NCI-H1694 (cell line): ENCODE measurements around the gene TCERG1L.
"Not testable (repeated sequence)": the region's sequence is repeated elsewhere in the genome, so short reads cannot be mapped to it uniquely, and the experiment has no call there.

ENCODE experiments used
- DNase-seq: peaks from one replicate; lab custom pipeline; 2025; lab: John Stamatoyannopoulos, UW

TCERG1L gene

DNA sequence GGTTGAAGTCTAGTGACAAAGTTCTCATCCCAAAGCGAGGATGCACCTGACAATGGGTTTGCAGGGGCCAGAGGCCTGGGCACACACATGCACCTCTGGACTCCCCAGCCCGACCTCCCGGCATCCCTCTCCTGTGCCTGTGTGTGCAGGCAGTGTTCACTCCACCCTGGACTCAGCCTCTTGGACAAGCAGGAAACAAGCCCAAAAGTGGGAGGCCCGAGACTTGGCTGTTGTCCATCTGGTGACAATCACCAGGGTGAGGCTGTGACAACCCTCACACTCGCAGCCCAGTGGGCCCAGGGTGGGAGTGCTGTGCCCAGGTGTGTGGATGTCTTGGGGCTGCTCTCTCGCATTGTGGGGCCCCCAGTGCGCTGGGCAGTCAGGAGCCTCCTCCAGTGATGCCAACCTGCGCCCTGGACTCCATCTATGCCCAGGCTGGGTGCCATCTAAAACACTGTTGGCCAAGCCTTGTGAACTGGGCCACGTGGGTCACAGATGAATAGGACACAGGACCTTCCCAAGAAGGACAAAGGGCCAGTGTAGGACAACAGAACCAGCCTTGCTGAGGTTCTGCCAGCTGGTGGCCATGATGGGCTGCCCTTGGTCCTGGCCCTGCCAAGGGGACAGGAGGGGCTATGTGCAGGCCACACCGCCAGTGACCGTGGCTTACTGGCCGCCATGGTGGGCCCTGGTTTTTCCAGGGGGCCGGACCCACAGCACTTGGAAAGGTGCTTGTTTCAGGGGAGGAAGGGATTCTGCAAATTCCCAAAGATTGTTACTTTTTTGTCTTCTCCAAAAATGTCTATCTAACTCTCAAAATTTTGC lies 144.3 kb downstream of the TCERG1L start:
- no peak for DNase-seq

DNA sequence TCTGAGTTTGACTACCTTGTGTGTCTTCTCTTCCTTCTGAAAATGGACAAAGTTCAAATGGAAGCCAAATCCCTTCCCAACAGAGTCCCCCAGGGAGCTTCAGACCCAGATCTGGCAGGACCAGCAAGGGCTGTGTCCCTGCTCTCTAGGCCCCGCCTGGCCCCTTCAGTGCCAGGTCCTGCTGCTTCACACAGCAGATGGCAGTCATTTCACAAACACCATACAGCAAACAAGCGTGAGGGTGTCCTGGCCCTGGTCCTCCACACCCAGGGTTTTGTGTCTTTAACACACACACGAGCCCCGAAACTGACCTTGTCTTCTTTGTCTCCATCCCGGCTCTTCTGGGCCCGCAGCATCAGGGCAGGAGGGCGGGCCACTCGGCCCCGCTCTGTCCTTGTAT lies 145.0 kb downstream of the TCERG1L start:
- DNase-seq: peak; percentile 15

DNA sequence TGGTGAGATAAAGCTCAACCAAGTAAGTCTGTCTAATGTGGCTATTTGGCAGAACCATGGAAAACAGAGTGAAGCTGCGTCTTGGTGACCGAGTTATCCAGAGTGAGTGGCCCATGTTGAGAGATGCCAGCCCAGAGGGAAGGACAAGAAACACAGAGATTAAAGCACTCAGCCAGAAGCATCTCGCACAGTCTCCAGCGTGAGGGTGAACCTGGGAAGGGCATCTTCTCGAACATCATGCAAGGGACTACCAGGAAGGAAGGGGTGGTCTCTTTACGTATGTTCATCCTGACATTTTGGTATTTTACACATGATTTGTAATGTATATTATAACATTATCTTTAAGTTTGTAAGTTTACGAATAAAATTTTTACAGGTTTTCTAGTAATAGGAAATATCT lies 146.4 kb downstream of the TCERG1L start:
- no peak for DNase-seq

DNA sequence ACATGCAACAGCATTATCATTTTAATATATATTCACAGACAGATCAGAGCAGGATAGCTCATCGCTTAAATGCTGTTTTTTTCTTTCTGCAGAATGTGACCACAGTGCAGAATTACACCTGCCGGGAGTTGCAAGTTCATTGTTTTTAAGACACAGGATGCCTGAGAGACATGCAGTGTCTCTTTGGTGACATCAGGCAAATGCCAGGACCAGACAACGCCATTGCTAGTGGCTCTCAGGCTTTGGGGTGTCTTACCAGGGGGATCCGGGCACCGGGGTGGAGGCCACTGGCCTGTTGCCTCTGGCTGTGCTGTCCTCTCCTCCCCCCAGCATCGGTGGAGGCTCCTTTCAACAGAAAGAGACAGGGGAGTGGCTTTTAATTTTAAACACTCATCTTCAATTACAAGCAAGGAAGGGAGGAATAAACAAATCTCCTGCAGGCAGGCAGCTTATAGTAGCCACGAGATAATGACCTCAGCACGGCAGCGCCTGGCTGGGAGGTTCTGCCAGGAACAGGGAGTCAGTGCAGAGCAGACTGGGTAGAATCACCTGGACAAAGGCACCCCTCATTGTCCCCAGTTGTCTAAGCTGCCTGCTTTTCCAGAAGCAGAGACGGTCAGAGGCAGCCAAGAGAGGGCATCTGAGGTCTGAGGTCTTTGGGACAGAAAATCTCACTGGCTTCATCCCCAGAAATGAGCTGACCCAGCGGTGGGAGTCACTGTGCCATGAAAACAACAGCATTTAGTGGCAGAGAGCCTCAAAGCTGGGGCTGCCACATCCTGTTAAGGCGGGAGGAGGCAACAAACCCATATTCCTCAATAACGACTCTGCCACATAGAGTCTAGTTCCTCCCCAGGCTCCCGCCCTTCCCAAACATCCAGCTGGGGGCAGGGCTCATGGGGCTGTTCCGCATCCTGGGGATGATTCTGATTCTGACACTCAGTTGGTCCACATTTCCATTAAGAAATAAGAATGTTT lies 148.4 kb downstream of the TCERG1L start:
- no peak for DNase-seq

DNA sequence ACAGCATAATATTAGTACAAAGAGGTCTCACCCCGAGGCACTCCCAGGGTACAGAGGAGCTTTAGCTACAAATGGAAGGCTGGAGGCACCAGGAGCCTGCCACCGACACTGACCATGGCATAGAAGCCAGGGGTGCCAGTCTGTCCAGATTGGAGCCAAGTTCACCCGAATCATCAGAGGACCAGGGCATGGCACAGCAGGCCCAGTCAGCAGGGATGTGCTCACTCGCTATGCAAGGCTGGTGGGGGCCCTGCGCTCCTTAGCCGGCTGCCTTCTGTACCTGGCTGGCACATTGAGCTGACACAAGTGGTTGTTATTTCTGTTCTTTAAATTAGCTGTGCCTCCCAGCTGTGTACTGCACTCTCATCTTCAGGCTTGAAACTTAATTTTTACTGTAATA lies 149.3 kb downstream of the TCERG1L start:
- no peak for DNase-seq

DNA sequence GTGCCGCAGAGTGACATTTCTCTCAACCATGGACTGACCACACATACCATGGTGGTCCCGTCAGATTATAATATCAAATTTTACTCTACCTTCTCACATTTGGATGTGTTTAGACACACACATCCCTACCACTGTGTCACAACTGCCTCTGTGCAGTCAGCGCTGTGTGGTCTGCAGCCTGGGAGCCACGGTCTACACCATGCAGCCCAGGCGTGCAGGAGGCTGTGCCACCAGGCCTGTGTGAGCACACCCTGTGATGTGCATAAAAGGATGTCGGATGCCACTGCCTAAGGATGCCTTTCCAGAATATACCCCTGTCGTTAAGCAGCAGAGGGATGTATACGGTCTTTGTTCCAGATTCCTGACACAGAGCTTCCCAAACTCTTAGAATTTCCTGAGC lies 150.4 kb downstream of the TCERG1L start:
- DNase-seq: no peak

DNA sequence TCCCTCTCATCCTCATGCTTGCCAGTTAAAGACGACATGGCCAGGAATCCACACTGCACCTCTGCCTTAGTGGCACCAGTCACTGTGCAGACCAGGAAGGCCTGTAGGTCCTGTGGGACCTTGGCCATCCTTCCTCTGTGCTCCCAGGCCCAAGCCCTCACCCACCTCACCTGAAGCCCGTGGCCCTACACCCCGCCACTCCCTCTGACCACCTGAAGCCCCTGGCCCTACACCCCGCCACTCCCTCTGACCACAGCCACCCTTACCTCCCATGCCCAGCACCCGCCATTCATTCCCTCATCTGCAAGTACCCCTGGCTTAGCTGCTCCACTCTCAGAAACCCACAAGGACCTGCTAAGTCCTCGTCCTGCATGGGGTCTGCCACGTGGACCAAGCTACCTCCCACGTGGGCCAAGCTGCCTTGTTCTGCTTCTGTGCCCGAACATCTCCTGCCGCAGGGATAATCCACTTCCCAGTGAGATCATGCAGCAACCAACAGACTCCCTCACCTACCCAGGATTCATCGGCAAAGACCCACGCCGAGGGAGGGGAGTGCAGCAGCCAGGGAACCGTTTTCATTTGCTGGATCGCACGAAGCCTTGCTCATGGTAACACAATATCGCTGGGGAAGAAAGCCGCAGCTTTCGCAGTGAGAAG lies 151.2 kb downstream of the TCERG1L start:
- DNase-seq: no peak

DNA sequence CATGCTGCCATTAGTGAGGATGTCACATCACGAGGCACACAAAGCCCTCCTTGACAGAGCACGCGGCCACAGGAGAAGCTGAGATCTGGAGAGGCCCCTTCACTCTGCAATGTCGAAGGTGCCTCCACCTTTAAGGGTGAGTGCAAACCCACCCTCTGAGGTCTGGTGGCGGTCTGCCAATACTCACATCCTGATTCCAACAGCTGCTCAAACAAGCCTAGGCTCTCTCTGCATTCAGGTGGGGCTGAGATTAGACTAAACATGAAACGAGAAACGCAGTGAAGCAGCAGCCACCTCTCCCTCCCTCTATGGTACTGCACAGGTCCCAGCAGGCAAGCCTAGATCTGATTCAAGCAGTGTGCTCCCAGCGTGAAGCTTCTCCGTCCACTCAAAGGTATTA lies 151.8 kb downstream of the TCERG1L start:
- DNase-seq: no peak

DNA sequence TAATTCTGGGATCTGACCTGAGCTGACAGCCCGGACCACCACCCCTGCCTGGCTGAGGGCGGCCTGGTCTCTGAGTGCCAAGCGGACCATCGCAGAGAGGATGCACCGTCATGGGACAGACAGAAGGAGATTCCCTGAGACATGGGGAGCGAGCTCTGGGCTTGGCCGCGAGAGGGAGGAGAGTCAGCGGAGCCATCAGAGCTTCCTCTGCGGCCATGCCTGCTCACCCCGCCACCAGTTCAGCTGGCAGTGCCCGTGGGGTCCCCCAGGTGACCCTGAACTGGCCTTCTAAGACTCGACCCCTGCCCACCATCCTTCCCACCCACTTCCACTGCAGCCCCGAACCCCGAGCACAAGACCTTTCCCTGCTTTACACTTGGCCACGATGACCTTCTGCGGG lies 152.8 kb downstream of the TCERG1L start:
- no peak for DNase-seq

DNA sequence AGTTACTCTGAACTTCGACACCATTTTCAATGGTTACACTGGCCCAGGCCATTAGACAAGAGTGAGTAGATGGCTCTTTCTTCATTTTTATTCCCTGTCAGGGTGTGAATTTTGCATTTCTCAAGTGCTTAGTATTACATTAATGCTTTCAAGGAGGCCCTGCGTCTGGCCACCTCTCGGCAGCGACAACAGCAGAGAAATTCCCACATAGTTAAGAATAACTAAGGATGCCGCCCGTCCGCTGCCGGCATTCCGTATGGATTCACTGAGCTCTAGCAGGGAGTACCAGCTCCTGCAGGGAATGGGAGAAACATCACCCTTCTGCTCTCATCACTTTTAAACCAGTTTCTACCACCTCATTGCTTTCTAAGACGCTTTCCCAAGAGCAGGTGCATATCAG lies 153.6 kb downstream of the TCERG1L start:
- no peak for DNase-seq

DNA sequence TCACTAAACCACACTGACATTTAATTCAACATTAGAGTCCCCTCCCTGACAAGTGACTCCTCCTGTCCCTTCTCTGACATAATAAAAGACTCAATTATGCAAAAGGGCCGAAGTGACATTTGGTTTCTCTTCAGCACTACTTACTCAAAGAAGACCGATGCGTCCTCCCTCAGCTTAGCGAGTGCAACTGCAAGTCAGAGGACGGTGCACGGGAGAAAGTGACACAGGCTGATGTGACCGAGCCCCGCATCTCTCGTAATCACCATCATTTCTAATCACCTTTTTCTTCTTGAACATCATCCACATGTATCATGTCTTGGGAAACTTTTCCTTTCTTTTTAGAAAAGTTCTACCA lies 155.7 kb downstream of the TCERG1L start:
- no peak for DNase-seq

DNA sequence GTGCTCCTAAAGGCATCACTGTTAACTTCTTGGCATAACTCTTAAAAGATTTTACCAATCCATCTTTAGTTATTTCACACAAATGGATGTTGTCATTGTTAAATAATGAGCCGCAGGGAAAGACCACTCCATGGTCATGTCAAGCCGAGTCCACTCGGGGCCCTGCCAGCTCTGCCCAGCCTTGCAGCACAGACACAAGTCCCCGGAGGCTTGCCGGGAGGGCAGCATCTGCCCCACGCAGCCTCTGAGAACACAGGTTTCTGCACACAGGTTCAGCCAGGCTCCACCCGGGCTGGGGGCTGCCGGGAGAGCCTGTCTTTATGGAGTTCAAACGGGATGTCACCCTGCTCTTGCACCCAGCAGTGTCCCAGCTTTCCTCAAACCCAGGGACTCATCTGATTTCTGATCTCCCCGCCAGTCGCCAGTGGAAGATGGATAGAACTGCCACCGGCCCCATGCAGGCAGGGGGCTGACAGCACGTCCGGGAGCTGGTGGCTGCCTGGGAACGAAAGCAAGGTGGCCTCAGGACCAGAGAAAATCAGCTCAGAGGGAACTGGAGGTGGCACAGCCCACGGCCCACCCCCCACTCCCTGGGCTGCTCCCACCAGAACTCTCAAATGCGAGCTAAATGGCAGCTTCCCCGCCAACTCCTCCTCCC lies 156.2 kb downstream of the TCERG1L start:
- no peak for DNase-seq

DNA sequence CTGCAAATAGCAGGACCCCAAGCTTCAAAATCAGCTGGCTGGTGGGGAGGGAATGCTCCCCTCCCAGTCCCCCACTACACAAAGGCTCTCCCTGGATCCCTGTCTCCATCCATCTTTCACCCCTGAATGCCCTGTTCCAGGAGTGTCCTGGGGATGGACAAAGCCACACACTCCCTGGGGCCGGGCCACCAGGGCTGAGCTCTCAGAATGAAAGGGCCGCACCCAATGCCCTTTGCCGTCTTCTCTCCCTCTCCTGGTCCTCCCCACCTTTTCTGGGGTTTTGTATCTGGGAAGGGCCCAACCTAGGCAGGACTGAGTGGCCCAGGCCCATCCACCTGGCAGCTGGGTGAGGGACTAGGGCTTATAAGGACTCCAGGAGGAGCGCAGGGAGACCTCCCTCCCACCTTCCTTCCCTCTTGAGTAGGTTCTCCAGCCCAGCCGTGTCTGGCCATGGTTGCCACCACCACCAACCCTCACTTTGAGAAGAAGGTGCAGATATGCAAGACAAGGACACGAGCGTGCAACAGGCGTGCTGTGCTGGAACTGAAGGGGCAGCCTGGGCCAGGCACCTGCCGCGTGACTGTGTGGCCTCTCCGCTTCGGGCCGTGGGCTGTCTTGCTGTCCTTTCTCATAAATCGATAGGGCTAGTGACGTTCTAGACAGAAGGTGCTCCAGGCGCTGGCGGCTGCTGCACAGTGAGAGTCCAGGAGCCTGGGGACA lies 157.1 kb downstream of the TCERG1L start:
- DNase-seq: no peak

DNA sequence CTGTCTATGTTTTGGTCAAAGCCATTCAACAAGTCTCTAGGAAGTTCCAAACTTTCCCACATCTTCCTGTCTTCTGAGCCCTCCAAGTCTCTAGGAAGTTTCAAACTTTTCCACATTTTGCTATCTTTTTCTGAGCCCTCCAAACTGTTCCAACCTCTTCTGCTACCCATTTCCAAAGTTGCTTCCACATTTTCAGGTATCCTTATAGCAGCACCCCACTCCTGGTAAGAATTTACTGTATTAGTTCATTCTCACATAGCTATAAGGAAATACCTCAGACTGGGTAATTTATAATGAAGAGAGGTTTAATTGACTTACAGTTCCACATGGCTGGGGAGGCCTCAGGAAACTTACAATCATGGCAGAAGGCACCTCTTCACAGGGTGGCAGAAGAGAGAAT lies 159.1 kb downstream of the TCERG1L start:
- DNase-seq: not testable (repeated sequence)

DNA sequence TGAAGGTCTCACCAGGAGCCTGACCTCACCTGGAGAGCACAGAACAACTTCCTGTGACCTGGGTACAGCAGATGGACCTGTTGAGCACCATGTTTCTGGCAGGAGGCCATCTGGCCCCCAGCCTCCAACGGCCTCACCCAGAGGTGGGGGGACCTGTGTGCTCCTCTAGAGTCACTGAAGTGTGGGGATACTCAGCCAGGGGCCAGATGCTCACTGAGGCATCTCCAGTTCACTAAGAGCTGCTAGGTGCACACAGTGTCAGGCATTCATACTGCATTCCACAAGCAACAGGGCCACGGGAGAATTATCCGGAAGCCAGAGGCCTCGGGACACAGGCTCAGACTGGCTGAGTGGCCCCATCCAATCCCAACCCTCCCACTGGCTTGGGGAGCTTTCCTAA lies 161.4 kb downstream of the TCERG1L start:
- DNase-seq: no peak

DNA sequence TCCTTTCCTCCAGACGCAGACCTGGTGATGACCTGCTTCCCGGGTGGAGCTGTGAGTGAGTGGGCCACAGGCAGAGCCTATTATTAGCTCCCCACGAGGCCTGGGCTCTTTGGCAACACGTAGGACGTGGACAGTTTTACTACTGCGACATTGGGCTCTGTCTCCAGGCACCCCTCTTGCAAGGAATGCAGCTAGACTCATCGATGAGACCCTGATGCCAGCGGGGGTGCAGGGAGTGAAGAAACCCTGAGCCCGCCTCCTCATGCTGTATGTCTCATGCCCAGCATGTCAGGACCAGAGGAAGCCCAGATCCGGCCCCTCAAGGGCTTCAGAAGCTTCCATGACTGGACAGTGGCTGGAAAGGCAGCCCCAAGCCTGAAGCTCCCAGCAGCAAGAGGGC lies 161.9 kb downstream of the TCERG1L start:
- no peak for DNase-seq

DNA sequence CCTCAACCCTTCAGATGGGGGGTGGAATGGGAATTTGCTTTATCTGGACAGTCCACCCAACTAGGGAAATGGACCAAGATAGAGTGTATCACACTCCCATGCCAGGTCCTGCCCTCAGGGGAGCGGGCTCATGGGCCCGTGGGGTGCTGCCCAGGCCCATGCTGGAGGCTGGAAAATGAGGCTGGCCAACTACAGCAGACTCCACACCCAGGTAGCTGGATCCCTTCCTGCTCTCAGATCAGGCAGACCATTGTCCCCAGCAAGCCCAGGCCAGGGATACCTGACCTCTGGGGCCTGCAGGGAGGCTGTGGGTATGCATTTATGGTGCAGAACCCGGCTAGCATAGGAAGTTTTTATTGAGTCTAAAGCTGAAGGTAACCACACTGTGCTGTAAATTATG lies 162.4 kb downstream of the TCERG1L start:
- DNase-seq: no peak

DNA sequence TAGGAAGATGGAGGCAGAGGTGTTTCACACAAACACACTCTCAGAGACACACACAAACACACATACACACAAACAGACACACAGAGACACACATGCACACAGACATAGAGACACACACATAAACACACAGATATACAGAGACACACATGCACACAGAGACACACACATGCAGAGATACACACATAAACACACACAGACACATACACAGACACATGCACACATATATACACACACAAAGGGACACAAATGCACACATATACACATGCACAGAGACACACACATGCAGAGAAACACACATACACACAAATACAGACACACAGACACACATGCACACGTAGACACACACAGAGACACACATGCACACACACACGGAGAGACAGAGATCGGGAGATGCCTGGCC lies 163.3 kb downstream of the TCERG1L start:
- DNase-seq: no peak

DNA sequence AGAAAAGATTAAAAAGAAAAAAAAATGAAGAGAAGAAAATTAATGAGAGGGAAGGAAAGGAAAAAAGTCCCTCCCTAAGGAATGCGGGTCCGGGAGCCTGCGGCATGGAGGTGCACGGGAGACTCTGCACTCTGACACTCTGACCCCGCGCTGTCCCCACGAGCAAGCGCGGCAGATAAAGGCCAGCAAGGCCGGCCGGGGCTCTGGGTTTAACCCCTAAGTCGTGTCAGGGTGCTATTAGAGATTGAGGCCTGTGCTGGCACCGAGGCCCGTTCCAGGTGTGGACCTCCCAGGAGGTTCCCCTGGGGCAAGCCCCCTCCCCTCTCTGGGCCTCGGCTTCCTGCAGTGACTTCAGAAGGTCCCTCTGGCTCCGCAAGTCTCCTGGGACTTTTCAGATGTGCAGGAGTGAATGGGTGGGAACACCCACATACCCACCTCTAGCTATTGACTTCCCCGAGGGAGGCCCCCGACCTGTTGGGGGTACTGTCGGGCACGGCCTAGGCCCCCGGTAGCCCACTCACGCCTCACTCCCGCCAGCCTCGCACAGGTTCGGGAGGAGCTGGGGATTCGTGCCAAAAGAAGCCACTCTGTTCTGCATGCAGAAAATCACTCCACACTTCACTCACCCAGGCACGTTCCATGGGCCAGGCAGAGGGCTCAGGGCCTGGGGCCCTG lies 164.1 kb downstream of the TCERG1L start:
- DNase-seq: no peak

DNA sequence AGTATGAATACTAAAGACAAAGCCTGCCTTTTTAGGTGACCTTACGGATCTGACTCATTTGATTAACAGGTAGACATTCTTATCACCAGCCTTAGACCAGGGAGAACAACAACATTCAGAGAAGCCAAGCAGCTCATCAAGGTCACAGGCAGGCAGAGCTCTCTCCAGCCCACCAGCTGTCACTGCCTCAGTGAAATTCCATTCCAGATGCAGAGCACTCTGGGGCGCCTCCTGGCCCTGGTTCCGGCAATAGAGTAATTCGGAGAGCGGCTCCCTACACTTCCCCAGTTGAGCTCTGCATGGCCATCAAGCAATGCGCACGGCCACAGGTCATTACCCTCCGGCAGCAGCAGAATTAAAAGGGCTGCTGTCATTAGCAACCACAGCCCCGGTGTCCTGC lies 164.7 kb downstream of the TCERG1L start:
- no peak for DNase-seq

DNA sequence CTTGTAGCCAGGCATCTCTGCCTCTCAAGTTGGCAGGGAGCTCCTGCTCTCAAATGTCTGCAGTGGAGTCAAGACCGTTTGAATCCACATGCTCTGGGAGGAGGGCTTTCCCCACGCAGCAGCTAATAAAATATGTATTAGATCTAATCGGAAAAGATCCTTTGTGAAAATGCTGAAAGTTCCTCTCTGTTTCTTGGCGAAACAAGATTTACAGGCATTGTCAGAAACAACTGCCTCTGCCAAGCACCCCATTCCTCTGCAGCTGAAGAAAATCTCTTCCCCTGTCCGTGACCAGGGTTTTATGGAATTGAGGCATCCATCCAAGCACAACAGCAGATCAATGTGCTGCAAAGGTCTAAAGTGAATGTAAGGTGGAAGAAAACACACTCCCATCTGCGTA lies 165.8 kb downstream of the TCERG1L start:
- DNase-seq: no peak
